HG03432 (cell line): ENCODE measurements around the gene TNFRSF19.

Experiments used
- ATAC-seq: cut with Tn5 transposase; IDR thresholded peaks from one replicate; pipeline ENCODE4 v1.9.1; 2021; ENCODE audit warnings: mild to moderate bottlenecking, moderate library complexity; ENCODE audit not compliant: unreplicated experiment

Gene TNFRSF19

DNA sequence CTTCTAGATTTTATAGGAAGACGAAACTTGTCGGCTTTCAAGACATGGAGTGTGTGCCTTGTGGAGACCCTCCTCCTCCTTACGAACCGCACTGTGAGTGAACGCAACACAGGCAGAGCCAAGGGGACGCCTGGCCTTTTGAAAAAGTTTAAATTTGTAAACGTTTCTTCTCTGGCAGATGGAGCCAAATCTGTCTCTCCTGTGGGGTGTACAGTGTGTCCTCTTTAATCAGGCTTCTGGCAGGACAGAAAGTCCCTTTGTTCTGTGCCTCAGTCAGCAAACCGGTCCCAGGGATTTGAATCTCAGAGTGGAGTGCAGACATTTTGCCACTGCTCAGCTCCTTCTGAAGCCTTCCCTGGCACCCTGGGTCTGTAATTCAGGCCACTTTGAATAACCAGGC lies 56.5 kb downstream of the TNFRSF19 start:
- no peak for ATAC-seq

DNA sequence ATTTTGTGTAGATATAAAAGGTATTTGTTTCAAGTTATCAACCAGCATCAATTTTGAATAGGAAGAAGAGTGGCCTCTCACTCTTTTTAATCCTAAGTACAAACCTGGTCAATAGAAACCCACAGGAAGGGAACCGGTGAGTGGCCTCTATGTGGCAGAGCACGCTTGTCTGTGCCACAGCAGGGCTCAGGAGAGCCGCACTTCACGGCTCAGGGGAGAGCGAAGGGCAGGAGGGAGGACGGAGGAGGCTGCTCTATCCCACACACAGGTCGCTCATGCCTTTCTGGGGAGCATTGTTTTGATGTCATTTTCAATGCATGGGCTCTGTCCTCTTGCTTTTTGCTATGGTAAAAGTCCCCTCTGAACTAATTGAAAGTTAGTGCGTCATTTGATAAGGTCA lies 57.2 kb downstream of the TNFRSF19 start:
- no peak for ATAC-seq

DNA sequence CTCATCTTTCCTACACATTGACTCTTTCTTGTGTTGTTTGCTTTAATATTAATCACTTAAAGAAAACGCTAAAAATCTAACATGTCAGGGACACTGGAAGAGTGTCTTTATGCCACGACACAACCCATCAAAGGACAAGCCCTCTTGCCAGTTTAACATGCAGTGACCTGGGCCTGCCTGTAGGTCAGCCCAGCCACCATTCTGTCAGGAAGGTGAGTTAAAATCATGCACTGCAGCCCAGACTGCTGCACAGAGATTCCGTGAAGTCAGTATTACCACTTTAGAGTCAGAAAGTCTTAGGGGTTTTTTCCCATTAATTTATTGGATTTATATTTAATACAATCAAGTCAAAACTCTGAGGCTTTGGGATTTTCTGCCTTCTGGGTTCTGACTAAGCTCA lies 58.0 kb downstream of the TNFRSF19 start:
- ATAC-seq: no peak

DNA sequence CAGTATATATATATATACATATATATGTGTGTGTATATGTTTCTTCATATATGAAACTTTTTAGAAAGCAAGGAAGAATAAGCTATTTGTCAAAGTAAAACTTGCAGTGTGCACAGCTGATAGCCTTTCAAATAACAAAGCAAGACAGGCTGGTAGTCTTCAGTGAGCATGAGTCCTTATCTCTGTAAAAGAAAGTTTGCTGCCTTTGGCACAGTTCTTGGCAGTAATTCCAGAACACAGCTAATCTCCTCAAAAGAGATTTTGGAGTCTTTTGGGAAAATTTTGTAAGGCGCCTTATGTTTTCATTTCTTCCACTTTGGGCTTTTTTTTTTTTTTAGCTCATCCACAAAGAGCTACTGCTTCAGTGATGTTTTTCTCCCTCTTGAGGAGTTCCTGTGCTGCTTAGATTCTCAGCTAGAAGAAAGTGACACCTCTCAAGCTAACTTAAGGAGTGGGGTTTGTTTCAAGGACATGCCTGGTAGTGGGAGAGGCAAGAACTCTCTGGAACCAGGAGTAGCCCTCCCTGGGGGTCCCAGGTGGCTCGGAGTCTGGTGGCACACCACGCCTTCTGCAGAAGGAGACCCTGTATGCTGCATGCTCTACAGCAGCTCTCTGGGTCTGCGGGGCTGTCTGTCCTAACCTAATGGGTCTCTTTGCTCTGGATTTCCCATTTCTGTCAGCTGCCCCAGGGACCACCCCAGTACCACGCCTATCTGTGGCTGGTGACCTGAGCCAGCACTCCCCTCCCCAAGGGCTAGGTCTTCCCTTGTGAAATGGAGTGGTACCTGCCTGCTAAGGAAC lies 58.8 kb downstream of the TNFRSF19 start:
- ATAC-seq: no peak

DNA sequence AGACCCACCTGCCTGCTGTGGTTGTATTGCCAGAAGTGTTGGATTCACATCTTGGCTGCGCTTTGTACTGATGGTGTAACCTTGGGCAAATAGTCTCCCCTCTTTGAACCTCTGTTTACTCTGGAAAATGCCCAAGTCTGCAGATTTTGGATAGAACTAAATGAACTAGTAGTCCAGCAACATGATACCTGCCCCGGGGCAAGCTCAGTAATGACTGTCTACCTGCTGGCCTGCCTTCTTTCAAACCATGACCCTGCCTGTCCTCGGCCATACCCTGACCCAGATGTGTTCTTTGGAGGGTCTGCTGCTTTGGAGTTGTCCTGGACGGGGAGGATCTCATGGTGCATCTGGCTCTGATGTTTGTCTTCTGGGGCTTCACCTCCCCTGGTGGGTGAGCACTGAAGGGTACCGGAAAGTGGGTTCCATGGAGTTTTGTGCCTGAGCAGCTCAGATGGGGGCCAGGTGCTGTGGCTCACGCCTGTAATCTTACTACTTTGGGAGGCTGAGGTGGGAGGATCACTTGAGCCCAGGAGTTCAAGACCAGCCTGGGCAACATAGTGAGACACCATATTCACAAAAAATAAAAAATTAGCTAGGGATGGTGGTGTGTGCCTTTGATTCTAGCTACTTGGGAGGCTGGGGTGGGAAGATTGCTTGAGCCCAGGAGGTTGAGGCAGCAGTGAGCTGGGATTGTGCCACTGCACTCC lies 59.5 kb downstream of the TNFRSF19 start:
- ATAC-seq: no peak

DNA sequence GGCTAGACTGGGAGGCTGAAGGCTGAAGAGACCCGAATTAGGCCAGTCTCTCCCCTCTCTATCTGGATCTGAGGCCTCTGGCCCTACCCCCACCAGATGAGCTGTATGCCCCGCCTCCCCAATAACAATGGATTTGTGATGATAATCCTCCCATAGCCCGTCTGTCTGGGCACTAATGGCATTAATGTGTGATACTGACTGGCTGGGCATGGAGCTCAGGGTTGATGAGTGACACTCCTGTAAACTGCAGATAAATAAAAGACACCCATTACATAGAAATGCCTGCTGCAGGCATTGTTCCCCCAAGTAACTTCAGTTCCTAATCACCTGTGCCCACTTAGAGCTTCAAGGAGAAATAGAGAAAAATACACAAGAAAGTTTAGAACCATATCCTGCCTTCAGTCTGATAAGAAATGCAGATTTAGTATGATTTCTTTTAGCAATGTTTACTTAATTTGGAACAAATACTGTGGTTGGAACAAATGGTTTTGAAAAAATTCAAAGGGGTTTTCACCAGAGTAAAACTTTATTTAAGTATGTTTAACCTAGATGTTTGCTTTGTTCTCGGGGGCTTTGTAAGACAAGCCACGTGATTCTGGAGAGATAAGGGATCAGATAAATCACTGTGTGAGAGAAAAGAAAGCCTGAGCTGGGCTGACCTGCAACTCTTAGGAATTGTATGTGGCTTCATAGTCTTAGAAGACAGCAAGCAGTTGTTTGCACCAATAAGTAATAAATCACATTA lies 60.3 kb downstream of the TNFRSF19 start:
- ATAC-seq: no peak

DNA sequence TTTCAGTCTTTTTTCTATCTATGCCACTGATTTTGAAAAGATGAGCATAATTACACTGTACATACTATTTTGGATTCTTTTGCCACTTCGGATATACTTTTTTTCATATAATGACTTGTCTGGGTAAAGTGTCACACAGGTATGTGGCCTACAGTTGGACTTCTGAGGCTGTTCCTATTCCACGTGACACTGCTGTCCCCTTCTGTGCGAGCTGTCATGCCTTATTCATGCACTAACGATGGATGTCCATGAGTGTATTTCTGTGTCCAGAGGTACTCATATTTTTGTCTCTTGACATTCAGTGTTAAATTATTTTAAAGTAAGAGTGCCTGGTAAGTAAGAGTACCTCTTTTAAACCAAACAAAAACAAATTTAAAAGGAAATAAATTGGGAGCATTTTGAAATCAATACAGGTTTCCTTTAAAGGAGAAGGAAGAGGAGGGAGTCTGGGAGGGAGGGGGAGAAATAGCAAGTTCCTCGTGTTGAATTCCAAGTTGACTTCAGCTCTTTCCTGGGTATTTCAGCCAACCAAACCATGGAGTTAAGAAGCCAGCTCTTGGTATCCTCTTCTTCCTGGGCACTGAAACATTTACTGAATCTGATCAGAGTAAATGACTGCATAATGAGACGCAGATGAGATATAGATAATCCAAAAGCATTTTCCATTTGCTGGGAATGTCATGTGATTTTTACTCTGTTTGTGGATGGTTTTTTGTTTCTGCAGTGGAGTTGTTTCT lies 61.3 kb downstream of the TNFRSF19 start:
- no peak for ATAC-seq

DNA sequence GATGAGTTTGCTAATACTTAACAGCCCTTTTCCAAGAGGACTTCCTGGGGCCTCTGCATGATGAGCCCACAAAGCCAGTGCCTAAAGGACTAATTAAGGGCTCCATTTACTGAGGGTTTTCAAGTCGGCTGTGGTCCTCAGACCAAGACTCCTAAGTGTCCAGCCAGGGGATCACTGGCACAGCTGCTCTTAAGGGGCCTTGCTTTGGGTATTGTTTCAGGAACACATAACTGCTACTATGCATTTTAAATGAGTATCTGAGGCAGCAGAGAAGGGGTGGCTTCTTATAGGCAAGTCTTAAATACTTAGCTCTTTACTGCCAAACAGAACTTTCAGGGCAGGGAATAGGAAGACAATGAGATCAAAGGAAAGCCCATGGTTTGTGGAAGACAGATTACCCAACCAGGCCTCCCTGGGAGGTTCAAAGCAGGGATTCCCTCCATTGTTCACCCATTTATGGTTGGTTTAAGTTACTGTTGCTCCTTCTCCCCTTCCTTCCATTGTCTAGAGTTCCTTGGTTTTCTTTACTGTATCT lies 61.9 kb downstream of the TNFRSF19 start:
- ATAC-seq: no peak

DNA sequence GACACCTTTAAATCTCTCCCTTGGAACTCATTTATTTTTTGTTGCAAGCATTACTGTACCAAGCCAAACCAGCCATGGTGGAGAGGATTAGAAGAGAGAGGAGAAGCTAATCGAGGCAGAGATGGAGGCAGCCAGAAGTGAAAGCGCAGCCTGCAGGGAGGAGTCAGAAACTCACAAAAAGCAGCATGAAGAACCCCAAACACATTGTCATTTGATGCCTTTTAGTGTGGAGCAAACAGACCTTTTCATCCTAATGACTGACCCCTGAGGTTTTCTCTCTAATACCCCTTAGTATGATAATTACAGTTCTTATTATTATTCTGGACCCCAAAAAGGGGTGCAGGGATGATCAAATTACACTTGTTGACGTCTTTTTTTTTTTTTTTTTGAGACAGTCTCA lies 62.5 kb downstream of the TNFRSF19 start:
- ATAC-seq: no peak

DNA sequence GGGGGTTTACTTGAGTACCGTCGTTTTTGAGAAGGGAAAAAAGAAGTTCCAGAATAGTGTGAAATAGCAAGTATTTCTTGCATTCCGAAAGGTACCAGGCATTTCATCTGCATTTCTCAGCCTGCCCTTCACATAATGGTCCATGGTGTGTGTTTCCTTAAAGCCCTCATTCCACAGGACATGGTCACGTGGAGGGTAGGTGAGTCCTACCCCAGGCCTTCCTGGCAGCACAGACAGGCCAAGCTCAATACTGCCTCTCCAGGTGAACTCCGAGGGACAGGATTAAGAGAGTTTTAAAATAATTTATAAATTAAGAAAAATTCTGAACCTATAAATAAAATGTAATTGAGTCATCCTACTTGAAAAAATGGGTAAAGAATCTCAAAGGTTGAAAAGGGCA lies 64.7 kb downstream of the TNFRSF19 start:
- no peak for ATAC-seq

DNA sequence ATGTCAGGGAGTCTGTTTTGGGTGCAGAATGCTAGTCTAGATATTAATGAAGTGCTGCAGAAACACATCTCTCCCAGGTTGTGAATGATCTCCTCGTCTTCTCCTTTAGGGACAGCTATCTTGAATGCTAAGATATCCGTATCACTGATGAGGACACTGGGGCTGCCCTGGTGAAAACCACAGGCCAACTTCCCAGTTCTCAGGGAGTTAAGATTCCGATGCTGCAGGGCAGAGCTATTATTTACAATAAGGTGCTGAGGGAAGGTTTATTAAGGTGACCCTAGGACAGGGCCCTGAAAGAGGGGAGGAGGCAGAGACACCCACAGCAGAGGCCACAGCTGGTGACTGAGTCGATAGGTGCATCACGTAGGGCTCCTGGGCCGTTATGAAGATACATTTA lies 66.1 kb downstream of the TNFRSF19 start:
- no peak for ATAC-seq

DNA sequence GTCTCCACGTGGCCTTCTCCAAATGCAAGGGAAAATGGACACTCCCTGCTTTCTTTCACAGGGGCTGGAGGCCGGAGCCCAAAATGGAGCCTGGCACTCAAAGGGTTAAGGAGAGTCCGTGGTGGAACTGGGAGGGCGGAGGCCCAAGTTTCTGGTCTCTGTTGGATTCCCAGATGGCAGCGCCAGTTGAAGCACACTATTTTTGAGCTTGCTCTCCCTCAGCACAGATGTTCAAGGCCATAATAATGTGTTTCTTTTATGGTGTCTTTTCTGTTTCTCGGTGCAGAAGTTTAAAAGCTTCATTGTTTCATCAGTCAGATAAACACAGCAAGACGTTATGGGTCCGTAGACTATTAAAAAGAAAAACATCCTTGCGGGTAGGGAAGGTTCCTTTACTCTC lies 67.6 kb downstream of the TNFRSF19 start:
- no peak for ATAC-seq

DNA sequence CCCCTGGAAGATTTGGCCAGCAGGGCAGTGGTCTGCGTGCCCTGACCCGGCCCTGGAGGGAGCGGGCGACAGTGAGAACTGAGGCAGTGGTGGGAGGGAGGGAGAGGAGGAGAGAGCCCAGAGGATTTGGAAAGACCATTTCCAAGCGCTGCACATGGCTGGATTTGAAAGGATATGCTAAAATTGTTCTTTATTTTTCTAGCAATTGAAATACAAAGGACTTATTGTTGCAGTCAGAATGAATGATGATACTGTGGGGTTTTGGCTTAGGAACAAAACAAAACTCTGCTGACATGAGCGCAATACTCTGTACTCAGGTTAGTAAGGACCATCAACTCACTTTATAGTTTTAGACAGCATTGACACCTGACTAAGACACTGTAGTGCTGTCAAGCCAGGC lies 69.5 kb downstream of the TNFRSF19 start:
- no peak for ATAC-seq

DNA sequence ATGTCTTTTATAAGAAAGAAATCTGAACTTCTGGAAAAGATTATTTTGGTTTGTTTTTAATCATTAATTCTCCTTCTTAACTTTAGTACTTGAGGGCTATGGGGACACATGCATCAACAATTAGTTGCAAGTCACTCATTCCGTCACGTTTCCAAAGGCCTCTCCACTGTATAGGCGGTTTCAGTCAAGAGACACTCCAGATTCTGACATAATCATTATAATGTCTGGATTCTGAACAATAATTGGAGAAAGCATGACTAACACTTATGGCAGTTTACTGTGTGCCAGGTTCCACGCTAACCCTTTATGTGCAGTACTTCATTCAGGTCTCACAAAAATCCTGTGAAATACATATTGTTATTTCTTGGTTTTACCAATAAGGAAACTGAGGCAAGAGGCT lies 71.9 kb downstream of the TNFRSF19 start:
- ATAC-seq: no peak

DNA sequence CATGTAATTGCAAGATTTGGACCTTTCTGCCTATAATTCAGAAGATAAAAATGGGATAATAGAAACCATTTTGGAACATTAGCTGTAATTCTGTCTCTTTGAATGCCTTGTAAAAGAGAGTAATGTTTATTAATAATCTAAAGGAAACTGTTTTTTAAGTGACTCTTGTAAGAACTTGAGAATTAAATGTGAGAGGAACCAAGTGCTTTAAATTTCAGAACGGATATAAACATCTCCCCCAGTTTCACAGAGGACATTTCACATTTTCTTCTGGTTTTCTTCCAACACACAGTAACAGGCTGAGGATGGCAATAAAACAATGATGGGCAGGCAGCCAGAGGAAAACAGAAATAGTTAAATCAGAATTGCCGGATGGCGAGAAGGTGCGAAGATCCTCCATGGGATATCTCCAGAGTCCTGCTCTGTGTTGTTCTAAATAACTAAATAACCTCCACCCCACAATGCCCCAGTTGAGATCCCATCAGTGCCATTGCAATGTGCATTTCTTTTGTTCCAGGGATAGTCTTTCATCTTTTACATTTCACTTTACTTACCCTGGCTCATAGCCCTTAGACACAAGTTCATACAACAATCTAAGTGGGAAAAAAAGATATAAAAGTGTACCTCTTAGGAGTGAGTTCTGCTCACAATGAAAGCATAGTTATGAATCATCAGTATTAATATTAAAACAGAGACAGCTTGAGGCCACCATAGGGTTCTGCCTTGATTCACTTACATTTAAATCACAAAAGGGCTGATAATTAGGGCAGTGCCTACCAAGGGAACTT lies 73.3 kb downstream of the TNFRSF19 start:
- ATAC-seq: no peak

DNA sequence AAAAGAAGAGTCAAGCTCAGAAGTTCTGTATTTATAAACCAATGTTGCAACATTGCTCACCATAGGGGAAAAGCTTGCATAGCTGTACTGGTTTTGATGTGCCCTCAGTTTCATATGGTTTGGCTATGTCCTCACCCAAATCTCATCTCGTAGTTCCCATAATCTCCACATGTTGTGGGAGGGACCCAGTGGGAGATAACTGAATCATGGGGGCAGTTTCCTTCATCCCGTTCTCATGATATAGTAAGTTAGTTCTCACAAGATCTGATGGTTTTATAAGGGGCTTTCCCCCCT lies 73.9 kb downstream of the TNFRSF19 start:
- no peak for ATAC-seq

DNA sequence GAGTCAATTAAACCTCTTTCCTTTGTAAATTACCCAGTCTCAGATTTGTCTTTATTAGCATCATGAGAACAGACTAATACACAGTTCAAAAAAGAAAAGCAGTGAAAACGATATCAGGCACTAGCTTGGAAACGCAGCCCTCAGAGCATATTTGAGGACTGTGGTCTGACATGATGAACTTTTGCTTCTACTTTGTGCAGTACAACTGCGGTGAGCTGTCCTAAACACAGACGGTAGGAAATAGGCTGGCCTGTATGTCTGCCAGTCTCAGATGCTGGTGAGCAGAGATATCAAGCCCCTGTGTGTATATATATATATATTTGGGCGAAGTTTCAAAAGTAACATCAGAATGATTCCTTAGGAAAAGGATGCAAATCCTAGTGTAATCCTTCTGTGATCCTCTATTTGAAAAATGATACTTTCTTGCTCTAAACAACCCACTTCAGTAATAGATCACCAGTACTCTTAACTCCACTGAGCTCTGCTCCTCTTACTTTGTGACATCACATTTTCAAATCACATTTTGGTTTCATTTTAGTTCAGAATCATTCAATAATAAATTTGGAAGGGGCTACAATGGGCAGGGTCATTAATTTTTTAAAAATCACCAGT lies 74.4 kb downstream of the TNFRSF19 start:
- no peak for ATAC-seq

DNA sequence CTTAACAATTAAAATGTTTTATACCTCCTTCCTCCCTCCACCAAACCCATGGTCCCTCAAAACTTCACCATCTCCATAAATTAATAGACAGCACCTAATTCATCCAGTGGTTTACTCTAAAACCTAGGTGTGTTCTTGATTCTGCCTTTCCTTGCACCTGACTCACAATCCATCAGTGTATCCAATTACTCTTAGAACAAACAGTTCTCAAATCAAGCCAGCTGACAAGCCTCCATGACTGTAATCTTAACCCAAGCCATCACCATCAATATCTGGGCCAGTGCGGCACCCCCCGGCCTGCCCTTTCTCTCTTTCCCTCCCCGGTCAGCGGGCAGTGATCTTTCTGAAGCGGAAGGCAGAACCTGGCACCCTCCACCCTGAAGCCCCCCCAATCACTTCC lies 75.6 kb downstream of the TNFRSF19 start:
- no peak for ATAC-seq

DNA sequence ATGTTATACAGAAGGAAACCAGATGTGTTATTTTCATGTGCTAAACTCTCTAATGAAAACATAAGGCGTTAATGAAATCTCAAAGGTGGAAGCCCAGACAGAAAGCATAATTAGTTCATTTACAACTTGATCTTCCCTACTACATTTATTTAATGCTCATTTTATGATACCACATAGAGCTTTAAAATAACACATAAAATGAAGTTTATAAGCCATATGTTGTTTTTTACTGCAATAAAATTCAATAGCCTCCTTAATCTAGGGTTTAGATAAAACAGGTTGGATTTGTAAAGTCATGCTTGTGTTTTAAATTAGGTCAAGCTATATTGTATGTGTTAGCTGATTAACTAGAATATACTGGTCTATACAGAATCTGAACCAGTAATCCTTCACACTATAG lies 81.2 kb downstream of the TNFRSF19 start:
- no peak for ATAC-seq

DNA sequence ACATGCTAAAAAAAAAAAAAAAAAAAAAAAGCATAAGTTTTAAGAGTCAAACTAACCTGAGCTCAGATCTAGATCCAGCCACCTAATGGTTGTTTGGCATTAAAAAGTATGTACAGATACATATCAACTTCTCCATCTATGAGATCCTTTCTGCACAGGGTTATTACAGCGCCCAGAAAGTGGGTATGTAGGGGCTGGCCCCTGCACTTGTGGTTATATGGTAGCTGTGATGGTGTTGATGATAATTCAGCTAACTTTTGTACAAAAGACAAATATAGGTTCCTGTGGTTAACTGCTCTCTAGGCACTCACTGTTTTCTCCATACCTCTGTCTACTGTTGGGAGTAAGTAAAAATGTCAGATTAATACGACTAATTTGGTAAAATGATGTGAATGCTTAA lies 81.7 kb downstream of the TNFRSF19 start:
- no peak for ATAC-seq
